Measurements from ENCODE around the gene CCDC171. TPM values are rescaled to one million over a fixed set of nuclear protein-coding genes. Genes with fewer than 3 reads are reported as not detected.

Gene CCDC171
- total and polyA plus RNA-seq, 10 of the 15 experiments (the other 5 are each of a cell fraction or from before 2014, with no cell fraction given), result 1.00 to 7.2 (median 2.8) TPM

GRCh38 chr9:15736569-15736968, 183.7 kb downstream of the CCDC171 start (continued):
- TF ChIP-seq ELK1 (IDR thresholded peaks at IDR 0.05; ENCODE audit: low read depth, low read length) (no peak), SREBF2 (IDR thresholded peaks at IDR 0.05; ENCODE audit: low read length) (no peak), ZBTB11 (CRISPR knock-in tag; IDR thresholded peaks at IDR 0.05) (no peak), MYC (IDR thresholded peaks at IDR 0.05; ENCODE audit: insufficient read depth, insufficient read length, insufficient replicate concordance, low read length, severe bottlenecking) (no peak), GATAD2B (conservative IDR thresholded peaks at IDR 0.05; ENCODE audit: low read depth) (no peak), POLR2A (IDR thresholded peaks at IDR 0.05; ENCODE audit: low read depth, low read length) (no peak), IRF5 (IDR thresholded peaks at IDR 0.05; ENCODE audit: borderline replicate concordance) (no peak), EGR1 (IDR thresholded peaks at IDR 0.05; ENCODE audit: borderline replicate concordance in 1 of 2, low read depth in 2 of 2, low read length in 2 of 2) (no peak), GABPA (IDR thresholded peaks at IDR 0.05; ENCODE audit: low read depth) (no peak), RELA (IDR thresholded peaks at IDR 0.05; ENCODE audit: borderline replicate concordance, partially characterized antibody) (no peak), E4F1 (IDR thresholded peaks at IDR 0.05; ENCODE audit: borderline replicate concordance, partially characterized antibody) (no peak)

Data from GM12878 (cell line).